GM19043 (cell line): ENCODE data around the gene SPAST.
"Not testable (repeated sequence)": the region's sequence is repeated elsewhere in the genome, so short reads cannot be mapped to it uniquely, and the experiment has no call there.

Source experiments
- ATAC-seq: cut with Tn5 transposase; IDR thresholded peaks from one replicate; pipeline ENCODE4 v1.9.1; 2021; ENCODE audit warnings: low read depth; ENCODE audit not compliant: unreplicated experiment

The SPAST gene, protein sequence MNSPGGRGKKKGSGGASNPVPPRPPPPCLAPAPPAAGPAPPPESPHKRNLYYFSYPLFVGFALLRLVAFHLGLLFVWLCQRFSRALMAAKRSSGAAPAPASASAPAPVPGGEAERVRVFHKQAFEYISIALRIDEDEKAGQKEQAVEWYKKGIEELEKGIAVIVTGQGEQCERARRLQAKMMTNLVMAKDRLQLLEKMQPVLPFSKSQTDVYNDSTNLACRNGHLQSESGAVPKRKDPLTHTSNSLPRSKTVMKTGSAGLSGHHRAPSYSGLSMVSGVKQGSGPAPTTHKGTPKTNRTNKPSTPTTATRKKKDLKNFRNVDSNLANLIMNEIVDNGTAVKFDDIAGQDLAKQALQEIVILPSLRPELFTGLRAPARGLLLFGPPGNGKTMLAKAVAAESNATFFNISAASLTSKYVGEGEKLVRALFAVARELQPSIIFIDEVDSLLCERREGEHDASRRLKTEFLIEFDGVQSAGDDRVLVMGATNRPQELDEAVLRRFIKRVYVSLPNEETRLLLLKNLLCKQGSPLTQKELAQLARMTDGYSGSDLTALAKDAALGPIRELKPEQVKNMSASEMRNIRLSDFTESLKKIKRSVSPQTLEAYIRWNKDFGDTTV

DNA sequence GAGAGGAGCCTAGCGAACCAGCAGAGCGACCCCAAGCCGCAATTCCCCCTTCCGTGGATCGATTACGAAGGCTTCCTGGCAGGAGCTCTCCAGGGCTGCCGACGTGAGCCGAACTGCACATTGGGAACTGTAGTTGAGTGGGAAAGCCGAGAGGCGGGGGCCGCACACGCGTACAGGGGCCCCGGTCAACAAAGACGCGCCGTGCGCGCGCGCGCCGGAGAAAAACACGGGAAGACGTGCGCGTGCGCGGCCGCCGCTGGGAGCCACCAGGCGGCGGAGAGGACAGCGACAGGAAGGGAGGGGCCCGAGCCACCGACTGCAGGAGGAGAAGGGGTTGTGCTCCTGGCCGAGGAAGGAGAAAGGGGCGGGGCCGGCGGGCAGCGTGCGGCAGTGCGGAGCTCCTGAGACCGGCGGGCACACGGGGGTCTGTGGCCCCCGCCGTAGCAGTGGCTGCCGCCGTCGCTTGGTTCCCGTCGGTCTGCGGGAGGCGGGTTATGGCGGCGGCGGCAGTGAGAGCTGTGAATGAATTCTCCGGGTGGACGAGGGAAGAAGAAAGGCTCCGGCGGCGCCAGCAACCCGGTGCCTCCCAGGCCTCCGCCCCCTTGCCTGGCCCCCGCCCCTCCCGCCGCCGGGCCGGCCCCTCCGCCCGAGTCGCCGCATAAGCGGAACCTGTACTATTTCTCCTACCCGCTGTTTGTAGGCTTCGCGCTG, at the start of gene SPAST:
SPAST (plus strand) TSS at position 247 of the 711 bp plus-strand sequence; CDS start at position 523, 276 bp downstream.
- peak; percentile 93 for ATAC-seq

- not testable (repeated sequence) for ATAC-seq
These were observed 44.4 kb upstream of the SPAST start for GRCh38 chr2:32018789-32019482.

- not testable (repeated sequence) for ATAC-seq
These were observed 29.0 kb upstream of the SPAST start for GRCh38 chr2:32034198-32034887.

DNA sequence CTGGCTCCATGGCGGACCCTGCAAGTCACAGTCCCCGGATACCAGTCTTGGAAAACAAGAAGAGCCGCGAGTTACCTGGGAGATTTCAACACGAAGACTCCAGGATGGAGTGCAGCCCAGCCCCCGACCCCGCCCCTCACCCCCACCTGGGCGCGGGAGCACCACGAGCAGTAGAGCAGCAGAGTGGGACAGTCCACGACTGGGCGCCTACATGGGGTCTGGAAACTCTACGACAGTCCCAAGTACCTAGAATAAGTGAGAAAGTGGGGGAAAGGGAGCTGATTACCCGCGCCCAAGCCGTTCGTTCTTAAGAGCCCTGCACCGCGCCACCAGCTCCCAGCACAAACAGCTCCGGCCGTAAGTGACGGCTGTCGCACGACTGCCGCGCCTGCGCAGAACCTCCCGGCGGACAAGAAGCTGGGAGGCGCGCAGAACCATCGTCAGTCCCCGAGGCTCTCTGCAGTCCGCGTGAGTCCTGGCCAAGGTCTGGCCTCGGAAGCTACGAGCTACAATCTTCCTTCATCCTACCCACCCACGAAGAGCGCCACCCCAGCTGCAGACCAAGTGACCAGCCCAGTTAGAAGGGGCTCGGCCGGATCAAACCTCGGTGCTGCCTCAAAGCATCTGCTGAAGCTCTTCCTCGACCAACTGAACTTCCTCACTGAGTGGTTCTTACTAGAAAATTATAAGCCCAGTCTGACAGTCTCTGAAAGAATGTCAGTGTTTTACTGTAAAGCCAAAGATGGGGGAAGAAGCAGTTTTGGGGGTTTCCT, 23.7 kb upstream of the SPAST start, which contains the start of gene DPY30:
DPY30 (minus strand) TSS at position 359 of the 773 bp plus-strand sequence; CDS start at position 10, 349 bp downstream.
- peak; percentile 89 for ATAC-seq

GRCh38 chr2:32043561-32043960, 19.8 kb upstream of the SPAST start:
- no peak for ATAC-seq

DNA sequence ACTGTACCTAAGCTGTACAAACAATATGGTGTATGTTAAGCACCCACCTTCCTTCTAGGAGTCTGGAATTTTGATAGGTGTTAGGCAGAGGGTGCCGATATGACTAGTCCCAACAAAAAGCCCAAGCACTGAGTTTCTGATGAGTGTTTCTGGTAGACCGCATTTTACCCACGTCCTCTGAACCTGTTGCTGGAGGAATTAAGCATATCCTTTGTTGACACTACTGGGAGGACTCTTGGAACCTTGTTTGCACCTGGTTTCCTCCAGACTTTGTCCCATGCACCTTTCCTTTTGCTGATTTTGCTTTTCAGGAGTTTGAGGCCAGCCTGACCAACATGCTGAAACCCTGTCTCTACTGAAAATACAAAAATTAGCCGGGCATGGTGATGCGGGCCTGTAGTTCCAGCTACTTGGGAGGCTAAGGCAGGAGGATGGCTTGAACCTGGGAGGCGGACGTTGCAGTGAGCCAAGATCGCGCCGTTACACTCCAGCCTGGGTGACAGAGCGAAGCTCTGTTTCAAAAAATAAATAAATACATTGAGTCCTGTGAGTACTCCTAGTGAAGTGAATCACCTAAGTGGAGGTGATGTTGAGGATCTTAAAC, 11.4 kb upstream of the SPAST start:
- ATAC-seq = no peak

DNA sequence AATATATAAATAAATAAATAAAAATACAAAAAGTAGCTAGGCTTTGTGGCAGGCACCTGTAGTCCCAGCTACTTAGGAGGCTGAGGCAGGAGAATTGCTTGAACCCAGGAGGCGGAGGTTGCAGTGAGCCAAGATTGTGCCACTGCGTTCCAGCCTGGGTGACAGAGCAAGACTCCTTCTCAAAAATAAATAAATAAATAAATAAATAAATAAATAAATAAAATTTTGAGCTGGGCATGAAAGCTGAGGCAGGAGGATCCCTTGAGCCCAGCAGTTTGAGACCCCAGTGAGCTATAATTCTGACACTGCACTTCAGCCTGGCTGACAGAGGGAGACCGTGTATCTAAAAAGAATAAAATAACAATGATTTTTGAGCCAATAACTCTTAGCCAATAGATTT, 8.8 kb upstream of the SPAST start:
- not testable (repeated sequence) for ATAC-seq

GRCh38 chr2:32058130-32058529, 5.2 kb upstream of the SPAST start:
- no peak for ATAC-seq

DNA sequence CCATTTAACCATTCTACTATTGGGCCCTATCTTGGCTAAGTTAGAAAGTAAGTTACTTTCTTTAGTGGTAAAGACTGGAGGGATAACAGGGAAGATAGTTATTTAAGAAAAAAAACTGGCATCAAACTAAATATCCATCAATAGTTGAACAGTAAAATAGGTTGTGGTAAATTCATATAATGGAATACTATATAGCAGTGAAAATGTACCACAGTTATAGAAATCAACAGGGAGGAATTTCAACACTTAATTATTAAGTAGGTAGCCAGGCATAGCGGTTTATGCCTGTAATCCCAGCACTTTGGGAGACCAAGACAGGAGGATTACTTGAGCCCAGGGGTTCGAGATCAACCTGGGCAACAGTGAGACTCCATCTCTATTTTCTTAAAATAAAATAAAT, 3.1 kb upstream of the SPAST start:
- ATAC-seq = no peak

- ATAC-seq = no peak
These were observed 1.9 kb upstream of the SPAST start for GRCh38 chr2:32061430-32061829.

GRCh38 chr2:32061973-32062861, 1.1 kb upstream of the SPAST start:
- no peak for ATAC-seq

- no peak for ATAC-seq
These were observed 755 bp downstream of the SPAST start for GRCh38 chr2:32064021-32064601.

DNA sequence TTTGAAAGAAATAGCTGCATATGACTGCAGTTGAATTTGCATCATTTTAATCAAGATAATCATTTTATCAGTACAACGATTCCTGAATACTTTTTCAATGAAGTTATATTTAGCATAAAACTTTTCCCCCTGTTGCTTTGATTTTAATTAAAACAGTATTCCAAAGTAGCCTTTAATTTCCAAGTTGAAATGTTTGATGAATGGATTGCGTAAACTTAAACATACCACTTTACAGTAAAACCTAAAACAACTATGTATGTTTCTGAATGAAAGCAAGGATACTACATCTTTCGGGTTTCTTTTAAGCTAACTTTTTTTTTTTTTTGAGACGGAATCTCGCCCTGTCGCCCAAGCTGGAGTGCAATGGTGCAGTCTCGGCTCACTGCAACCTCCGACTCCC, 1.4 kb downstream of the SPAST start:
- no peak for ATAC-seq

- no peak for ATAC-seq
These were observed 4.2 kb downstream of the SPAST start for GRCh38 chr2:32067549-32067948.

- ATAC-seq = no peak
These were observed 10.8 kb downstream of the SPAST start for GRCh38 chr2:32074134-32074506.

- ATAC-seq = no peak
These were observed 32.3 kb downstream of the SPAST start for GRCh38 chr2:32095671-32096070.

DNA sequence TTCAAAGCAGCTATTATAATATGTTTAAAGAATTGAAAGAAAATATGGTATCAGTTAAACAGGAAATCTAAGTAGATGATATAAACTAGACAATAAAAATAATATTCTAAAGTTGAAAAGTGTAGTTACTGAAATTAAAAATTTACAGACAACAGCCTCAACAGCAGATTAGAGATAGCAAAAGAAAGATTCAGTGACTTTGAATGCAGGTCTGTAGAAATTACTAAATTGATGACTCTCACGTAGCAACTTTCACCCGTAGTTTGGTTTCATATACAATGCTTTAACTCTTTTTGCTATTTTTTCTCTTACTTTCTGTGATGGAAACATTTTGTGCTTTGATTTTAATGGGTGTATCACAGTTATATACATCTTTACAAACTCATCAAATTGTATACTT, 44.8 kb downstream of the SPAST start:
- no peak for ATAC-seq

GRCh38 chr2:32118055-32118454, 54.7 kb downstream of the SPAST start:
- ATAC-seq = no peak
